IMR-90 (cell line): Measurements from ENCODE around the gene DSCAM. TPM values are rescaled to one million over a fixed set of nuclear protein-coding genes. Genes with fewer than 3 reads are reported as not detected.

Experiments
- ATAC-seq: fragments of 200-7000 bp; cut with Tn5 transposase; 2 replicates; pipeline ENCODE4 v1.9.1; 2020; ENCODE audit warnings: low read depth, mild to moderate bottlenecking, moderate library complexity
- BruUV-seq: library from RNA; stranded (reverse); fragments of 400-500 nt; replicated peaks from 2 replicates; lab custom pipeline; 2021; lab: Mats Ljungman, UMichigan
- CTCF ChIA-PET: fragments of 300-600 bp; formaldehyde crosslinking; extraction: SDS; loops from one replicate; lab custom pipeline; 2021; ENCODE audit warnings: antibody characterized with exemption; lab: Yijun Ruan, JAX
- POLR2A ChIA-PET: fragments of 300-600 bp; sonication (Branson Sonifier 250); formaldehyde crosslinking; loops from one replicate; lab custom pipeline; 2022; ENCODE audit warnings: antibody characterized with exemption; ENCODE audit not compliant: unreplicated experiment; lab: Charles Lee
- DNase-seq: peaks from one replicate; pipeline ENCODE4 v3.0.0; 2013
- H2AFZ ChIP-seq: replicated peaks from 2 replicates; pipeline ENCODE3; 2013; ENCODE audit warnings: low read length, mild to moderate bottlenecking; ENCODE audit not compliant: poor library complexity
- H2AK5ac ChIP-seq: 2 replicates; pipeline ENCODE4 v1.6.1; 2013; ENCODE audit warnings: low read depth, low read length, inconsistent platforms
- H2AK9ac ChIP-seq: replicated peaks from 2 replicates; pipeline ENCODE3; 2013; ENCODE audit warnings: mild to moderate bottlenecking, low read depth, low read length, moderate library complexity; ENCODE audit not compliant: poor library complexity
- H2BK120ac ChIP-seq: 2 replicates; pipeline ENCODE4 v1.6.1; 2013; ENCODE audit warnings: low read depth, low read length, inconsistent platforms
- H2BK15ac ChIP-seq: 3 replicates; pipeline ENCODE4 v1.6.1; 2013; ENCODE audit warnings: low read depth, low read length, inconsistent platforms
- H2BK20ac ChIP-seq: 2 replicates; pipeline ENCODE4 v1.6.1; 2013; ENCODE audit warnings: low read depth, mild to moderate bottlenecking, inconsistent platforms, low read length, moderate library complexity
- H2BK5ac ChIP-seq: 2 replicates; pipeline ENCODE4 v1.6.1; 2013; ENCODE audit warnings: mild to moderate bottlenecking, low read depth, low read length, inconsistent platforms; ENCODE audit not compliant: poor library complexity, severe bottlenecking
- H3K14ac ChIP-seq: replicated peaks from 2 replicates; pipeline ENCODE4 v1.6.1; 2013; ENCODE audit warnings: low read depth, low read length, inconsistent platforms
- H3K18ac ChIP-seq: 2 replicates; pipeline ENCODE4 v1.6.1; 2013; ENCODE audit warnings: low read depth, low read length, control low read depth
- H3K23ac ChIP-seq: 2 replicates; pipeline ENCODE4 v1.6.1; 2013; ENCODE audit warnings: low read depth, low read length, inconsistent platforms
- H3K27ac ChIP-seq: 2 replicates; pipeline ENCODE4 v1.5.1; 2013; ENCODE audit warnings: mild to moderate bottlenecking, control low read depth, low read length; ENCODE audit not compliant: insufficient read depth
- H3K27me3 ChIP-seq: 2 replicates; pipeline ENCODE4 v1.6.1; 2013; ENCODE audit warnings: low read length; ENCODE audit not compliant: control insufficient read depth, insufficient read depth
- H3K36me3 ChIP-seq: 2 replicates; pipeline ENCODE4 v1.6.1; 2013; ENCODE audit warnings: low read length, mixed read lengths; ENCODE audit not compliant: control insufficient read depth, insufficient read depth
- H3K4ac ChIP-seq: 2 replicates; pipeline ENCODE4 v1.6.1; 2013; ENCODE audit warnings: low read depth, low read length, inconsistent platforms
- H3K4me1 ChIP-seq: 2 replicates; pipeline ENCODE4 v1.6.1; 2013; ENCODE audit warnings: low read length, mixed read lengths; ENCODE audit not compliant: control insufficient read depth, insufficient read depth
- H3K4me2 ChIP-seq: 2 replicates; pipeline ENCODE4 v1.6.1; 2013; ENCODE audit warnings: low read depth, mild to moderate bottlenecking, control low read depth, low read length, moderate library complexity
- H3K4me3 ChIP-seq: 2 replicates; pipeline ENCODE4 v1.5.1; 2013; ENCODE audit warnings: low read depth, mild to moderate bottlenecking, control low read depth, low read length, moderate library complexity; ENCODE audit not compliant: insufficient read depth
- H3K56ac ChIP-seq: 2 replicates; pipeline ENCODE4 v1.6.1; 2013; ENCODE audit warnings: low read length, inconsistent platforms; ENCODE audit not compliant: insufficient read depth; ENCODE audit errors: extremely low read depth
- H3K79me1 ChIP-seq, 2 experiments: 2 replicates each; pipeline ENCODE4 v1.6.1; 2013; ENCODE audit warnings: low read length in 2 of 2, inconsistent platforms in 1 of 2, low read depth in 1 of 2
- H3K9ac ChIP-seq: 2 replicates; pipeline ENCODE4 v1.6.1; 2013; ENCODE audit warnings: low read depth, low read length, control low read depth
- H3K9me1 ChIP-seq: 2 replicates; pipeline ENCODE4 v1.6.1; 2013; ENCODE audit warnings: low read length, inconsistent platforms; ENCODE audit not compliant: insufficient read depth
- H3K9me3 ChIP-seq: 2 replicates; pipeline ENCODE4 v1.6.1; 2013; ENCODE audit warnings: low read length; ENCODE audit not compliant: control insufficient read depth, insufficient read depth
- H4K20me1 ChIP-seq: 2 replicates; pipeline ENCODE4 v1.6.1; 2013; ENCODE audit warnings: low read length, inconsistent platforms; ENCODE audit not compliant: insufficient read depth
- H4K5ac ChIP-seq: 2 replicates; pipeline ENCODE4 v1.6.1; 2013; ENCODE audit warnings: mild to moderate bottlenecking, low read depth, low read length, control low read depth
- H4K8ac ChIP-seq, 2 experiments: 2 replicates each; pipeline ENCODE4 v1.6.1; 2013; ENCODE audit warnings: low read depth in 2 of 2, low read length in 2 of 2, control low read depth in 1 of 2, inconsistent platforms in 1 of 2
- H4K91ac ChIP-seq: 2 replicates; pipeline ENCODE4 v1.6.1; 2013; ENCODE audit warnings: low read depth, low read length, inconsistent platforms; ENCODE audit not compliant: insufficient read depth
- BHLHE40 ChIP-seq: fragments of 150-350 bp; IDR thresholded peaks from 2 replicates; pipeline ENCODE4 v1.6.1; 2016; ENCODE audit warnings: mild to moderate bottlenecking, low read depth, low read length
- CEBPB ChIP-seq: IDR thresholded peaks from 2 replicates; pipeline ENCODE4 v1.6.1; 2012; ENCODE audit warnings: low read depth, low read length, improper control_type of control experiment
- CHD1 ChIP-seq: IDR thresholded peaks from 2 replicates; pipeline ENCODE4 v1.6.1; 2012; ENCODE audit warnings: low read depth, low read length, improper control_type of control experiment
- MAFK ChIP-seq: IDR thresholded peaks from 2 replicates; pipeline ENCODE4 v1.6.1; 2012; ENCODE audit warnings: low read depth, low read length, improper control_type of control experiment
- MAZ ChIP-seq: IDR thresholded peaks from 2 replicates; pipeline ENCODE4 v1.6.1; 2012; ENCODE audit warnings: low read depth, mild to moderate bottlenecking, low read length, improper control_type of control experiment, moderate library complexity, borderline replicate concordance
- MXI1 ChIP-seq: IDR thresholded peaks from 2 replicates; pipeline ENCODE4 v1.6.1; 2012; ENCODE audit warnings: low read depth, mild to moderate bottlenecking, low read length, moderate library complexity, borderline replicate concordance
- POLR2A ChIP-seq: IDR thresholded peaks from 2 replicates; pipeline ENCODE4 v1.6.1; 2012; ENCODE audit warnings: mild to moderate bottlenecking, low read depth, low read length
- RAD21 ChIP-seq: IDR thresholded peaks from 2 replicates; pipeline ENCODE4 v1.6.1; 2012; ENCODE audit warnings: low read length, improper control_type of control experiment
- RCOR1 ChIP-seq: IDR thresholded peaks from 2 replicates; pipeline ENCODE4 v1.6.1; 2012; ENCODE audit warnings: mild to moderate bottlenecking, low read length, improper control_type of control experiment; ENCODE audit not compliant: insufficient replicate concordance
- RFX5 ChIP-seq: IDR thresholded peaks from 2 replicates; pipeline ENCODE4 v1.8.0; 2012; ENCODE audit warnings: low read depth, mild to moderate bottlenecking, low read length, moderate library complexity
- WGBS, 2 experiments: methylation state at CpG; one replicate each; pipeline versions ENCODE4 v1.1.5 to v1.1.7; 2013; ENCODE audit warnings: missing lambda C conversion rate in 2 of 2; ENCODE audit not compliant: insufficient read length in 1 of 2; ENCODE audit errors: extremely low coverage in 2 of 2; 5-methylcytosine and 5-hydroxymethylcytosine counted together
- dilution Hi-C: fragments of 300-500 bp; cut with HindIII; formaldehyde crosslinking; loops from one replicate; pipeline ENCODE4 v1.14.3; 2018; ENCODE audit warnings: low sequenced_read_pairs; ENCODE audit not compliant: unreplicated experiment
- in situ Hi-C: fragments of 300-500 bp; cut with MboI; formaldehyde crosslinking; loops from 3 replicates; pipeline ENCODE4 v1.14.3; 2019; ENCODE audit warnings: low sequenced_read_pairs, inconsistent platforms, mixed read lengths
- intact Hi-C: fragments of 100-400 bp; cut with micrococcal nuclease; formaldehyde crosslinking; loops from 2 replicates; pipeline ENCODE4 v1.10.0; 2022
- polyA plus RNA-seq, 3 experiments: library from polyadenylated mRNA; depleted of rRNA; stranded (reverse); fragments of >200 nt; gene quantifications; 2 replicates each; pipeline ENCODE4 v1.2.3, GENCODE V29; 2012; ENCODE audit warnings: low replicate concordance in 1 of 3
- total RNA-seq: library from RNA; depleted of rRNA; stranded (reverse); fragments of >200 nt; gene quantifications from 2 replicates; pipeline ENCODE4 v1.2.3, GENCODE V29; 2012
- TF ChIP-seq, protein P1 (sequence below): fragments of 150-350 bp; IDR thresholded peaks from 2 replicates; pipeline ENCODE4 v1.6.1; 2016; ENCODE audit warnings: low read depth, mild to moderate bottlenecking, low read length, moderate library complexity, borderline replicate concordance
- TF ChIP-seq, protein P2 (sequence below): conservative IDR thresholded peaks from 2 replicates; pipeline ENCODE4 v1.5.1; 2012; ENCODE audit warnings: mild to moderate bottlenecking, low read depth, low read length, improper control_type of control experiment

Gene DSCAM
- total and polyA plus RNA-seq, 2 of the 4 experiments (the other 2 are of a cell fraction) = under 0.01 to 0.02 TPM

DNA sequence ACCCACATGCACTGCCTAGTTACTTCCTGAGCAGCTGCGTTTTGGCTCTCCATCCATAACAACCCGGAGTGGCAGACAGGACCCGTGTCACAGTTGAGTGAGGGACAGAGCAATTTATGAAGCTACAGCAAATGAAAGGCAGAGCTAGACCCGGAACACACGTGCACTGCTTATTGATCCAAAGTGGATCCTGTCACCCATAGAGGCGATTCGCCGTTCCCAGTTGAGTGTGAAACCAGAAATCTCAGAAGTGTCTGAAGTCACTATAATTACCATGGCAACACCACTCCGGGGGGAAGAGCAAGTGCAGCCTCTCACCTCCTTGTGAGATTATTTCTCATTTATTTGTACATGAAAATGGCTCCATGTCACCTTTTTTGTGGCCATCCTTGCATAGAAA, 365.2 kb downstream of the DSCAM start:
- no TSS peak for BruUV-seq
- H4K20me1 ChIP-seq = no peaks in the 10 kb centered on the region
- H2BK5ac ChIP-seq = no peak overlapping the region
- H3K79me1 ChIP-seq = no peaks in the 10 kb centered on the region
- no peak overlapping the region for H2AFZ ChIP-seq
- no peak overlapping the region for H2AK5ac ChIP-seq
- dilution Hi-C loops (no loop called here), in situ Hi-C loops (no loop called here), intact Hi-C loops (no loop called here)
- H3K14ac ChIP-seq = no peak overlapping the region
- no peak overlapping the region for H3K56ac ChIP-seq
- H3K4me1 ChIP-seq = no peaks in the 10 kb centered on the region
- H3K4me2 ChIP-seq = no peak overlapping the region
- no peak overlapping the region for H2BK20ac ChIP-seq
- H4K5ac ChIP-seq = no peak overlapping the region
- no peak overlapping the region for H2BK15ac ChIP-seq
- ATAC-seq = no peak
- H4K8ac ChIP-seq = no peak overlapping the region
- TF ChIP-seq MAFK (no peak), MAZ (no peak), CHD1 (no peak), RFX5 (no peak), POLR2A (no peak), RCOR1 (no peak), CEBPB (no peak), BHLHE40 (no peak), MXI1 (no peak), RAD21 (no peak)
- TF ChIP-seq, protein P1, sequence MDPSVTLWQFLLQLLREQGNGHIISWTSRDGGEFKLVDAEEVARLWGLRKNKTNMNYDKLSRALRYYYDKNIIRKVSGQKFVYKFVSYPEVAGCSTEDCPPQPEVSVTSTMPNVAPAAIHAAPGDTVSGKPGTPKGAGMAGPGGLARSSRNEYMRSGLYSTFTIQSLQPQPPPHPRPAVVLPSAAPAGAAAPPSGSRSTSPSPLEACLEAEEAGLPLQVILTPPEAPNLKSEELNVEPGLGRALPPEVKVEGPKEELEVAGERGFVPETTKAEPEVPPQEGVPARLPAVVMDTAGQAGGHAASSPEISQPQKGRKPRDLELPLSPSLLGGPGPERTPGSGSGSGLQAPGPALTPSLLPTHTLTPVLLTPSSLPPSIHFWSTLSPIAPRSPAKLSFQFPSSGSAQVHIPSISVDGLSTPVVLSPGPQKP = no peak
- TF ChIP-seq, protein P2, sequence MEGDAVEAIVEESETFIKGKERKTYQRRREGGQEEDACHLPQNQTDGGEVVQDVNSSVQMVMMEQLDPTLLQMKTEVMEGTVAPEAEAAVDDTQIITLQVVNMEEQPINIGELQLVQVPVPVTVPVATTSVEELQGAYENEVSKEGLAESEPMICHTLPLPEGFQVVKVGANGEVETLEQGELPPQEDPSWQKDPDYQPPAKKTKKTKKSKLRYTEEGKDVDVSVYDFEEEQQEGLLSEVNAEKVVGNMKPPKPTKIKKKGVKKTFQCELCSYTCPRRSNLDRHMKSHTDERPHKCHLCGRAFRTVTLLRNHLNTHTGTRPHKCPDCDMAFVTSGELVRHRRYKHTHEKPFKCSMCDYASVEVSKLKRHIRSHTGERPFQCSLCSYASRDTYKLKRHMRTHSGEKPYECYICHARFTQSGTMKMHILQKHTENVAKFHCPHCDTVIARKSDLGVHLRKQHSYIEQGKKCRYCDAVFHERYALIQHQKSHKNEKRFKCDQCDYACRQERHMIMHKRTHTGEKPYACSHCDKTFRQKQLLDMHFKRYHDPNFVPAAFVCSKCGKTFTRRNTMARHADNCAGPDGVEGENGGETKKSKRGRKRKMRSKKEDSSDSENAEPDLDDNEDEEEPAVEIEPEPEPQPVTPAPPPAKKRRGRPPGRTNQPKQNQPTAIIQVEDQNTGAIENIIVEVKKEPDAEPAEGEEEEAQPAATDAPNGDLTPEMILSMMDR = no peak
- CTCF ChIA-PET = no interaction called here
- H2BK120ac ChIP-seq = no peak overlapping the region
- POLR2A ChIA-PET = no interaction called here
- no peaks in the 10 kb centered on the region for H3K36me3 ChIP-seq
- no peak overlapping the region for H3K27ac ChIP-seq
- no peak overlapping the region for H3K4me3 ChIP-seq
- H3K18ac ChIP-seq = no peak overlapping the region
- H4K91ac ChIP-seq = no peak overlapping the region
- DNase-seq = no peak
- H3K9me3 ChIP-seq = peaks cover 8% of the 10 kb centered on the region
- H3K27me3 ChIP-seq = no peaks in the 10 kb centered on the region
- H3K9me1 ChIP-seq = no peaks in the 10 kb centered on the region
- no peak overlapping the region for H2AK9ac ChIP-seq
- no peak overlapping the region for H3K4ac ChIP-seq
- H3K23ac ChIP-seq = no peak overlapping the region
- no peak overlapping the region for H3K9ac ChIP-seq
- WGBS, 2 experiments = 71% methylated on average over 5 of the region's 9 CpGs; no CpG with 5 or more reads in 1 of the 2 experiments
